ENCODE results near the gene CNR2.
A peak's percentile ranks its signal among the peaks of the same experiment; 100 is the strongest.

GRCh38 chr1:23825076-23825761, 87.9 kb downstream of the CNR2 start, which contains the start of gene HMGCL:
- TF ChIP-seq POLR2A (IDR thresholded peaks at IDR 0.05), result peak in 1 of 2 donors; percentile 88
- no peak for TF ChIP-seq CTCF (IDR thresholded peaks at IDR 0.05)
- peak; percentile 94 to 97 for TF ChIP-seq POLR2AphosphoS5 (IDR thresholded peaks at IDR 0.05; ENCODE audit: insufficient read depth in 1 of 2, low read depth in 1 of 2)

All from vagina (tissue), 2 donors.